DMS114 treated with DMSO at 0.1 percent for 48 hours (cell line): ENCODE results near the gene USP40.

Experiments used
- DNase-seq: peaks from one replicate; lab custom pipeline; 2025; ENCODE audit not compliant: unreplicated experiment; lab: John Stamatoyannopoulos, UW

The USP40 gene

DNA sequence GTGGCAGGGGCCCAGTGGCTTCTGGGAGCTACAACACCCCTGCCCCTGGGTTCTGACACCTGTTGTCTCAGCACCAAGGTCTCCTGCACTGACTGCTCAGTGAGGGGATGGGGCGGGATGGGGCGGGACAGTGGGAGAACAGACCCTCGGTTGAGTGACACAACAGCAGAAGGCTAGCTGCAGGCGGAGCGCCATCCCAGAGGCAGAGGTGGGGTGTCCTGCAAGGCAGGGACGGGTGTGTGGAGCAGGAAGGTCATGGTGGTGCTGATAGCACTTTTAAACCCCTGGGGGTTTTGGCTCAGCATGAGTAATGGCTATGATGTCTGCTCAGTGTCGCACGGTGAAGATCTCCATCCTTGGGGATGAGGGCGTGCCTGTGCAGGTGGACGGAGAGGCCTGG lies 107.2 kb downstream of the USP40 start:
- no peak for DNase-seq

DNA sequence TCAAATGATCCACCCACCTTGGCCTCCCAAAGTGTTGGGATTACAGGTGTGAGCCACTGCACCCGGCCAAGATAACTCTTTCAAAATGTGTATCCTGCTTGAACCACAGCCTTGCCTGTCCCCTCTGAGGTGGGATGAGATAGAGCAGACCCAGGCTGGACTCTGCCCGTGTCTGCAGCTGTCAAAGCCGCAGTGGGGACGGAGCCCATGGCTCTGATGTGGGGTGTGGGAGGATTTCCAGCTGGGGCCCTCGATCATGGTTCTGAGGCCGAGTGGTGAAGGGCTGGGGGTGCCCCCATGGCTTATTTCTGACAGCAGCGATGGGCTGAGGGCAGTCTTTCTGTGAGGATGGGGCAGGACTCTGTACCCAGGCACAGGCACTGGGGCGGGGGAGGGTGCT lies 107.8 kb downstream of the USP40 start:
- DNase-seq, result no peak

- DNase-seq, result no peak
These were observed 108.5 kb downstream of the USP40 start for GRCh38 chr2:233458031-233458610.

GRCh38 chr2:233457356-233457755 lies 109.2 kb downstream of the USP40 start:
- no peak for DNase-seq

DNA sequence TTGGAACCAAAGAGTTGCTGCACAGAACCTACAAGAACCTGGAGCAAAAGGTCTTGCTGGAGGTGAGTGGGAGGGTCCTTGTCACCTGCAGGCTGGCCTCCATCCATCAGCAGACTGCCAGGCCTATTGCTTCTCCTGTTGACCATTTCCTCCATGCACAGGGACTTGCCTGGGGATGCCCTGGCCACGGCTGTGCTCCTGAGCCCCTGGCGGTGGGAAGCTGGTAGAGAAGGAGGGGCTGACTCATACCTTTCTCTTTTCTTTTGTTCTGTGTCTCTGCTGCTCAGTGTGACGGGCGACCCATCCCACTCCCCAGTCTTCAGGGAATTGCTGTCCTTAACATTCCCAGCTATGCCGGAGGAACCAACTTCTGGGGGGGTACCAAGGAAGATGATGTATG lies 109.6 kb downstream of the USP40 start:
- DNase-seq, result no peak

GRCh38 chr2:233456111-233456510 lies 110.5 kb downstream of the USP40 start:
- no peak for DNase-seq

- no peak for DNase-seq
These were observed 111.1 kb downstream of the USP40 start for GRCh38 chr2:233455491-233455890.

- DNase-seq, result no peak
These were observed 111.6 kb downstream of the USP40 start for GRCh38 chr2:233455006-233455405.

GRCh38 chr2:233453916-233454315 lies 112.7 kb downstream of the USP40 start:
- DNase-seq, result no peak

- no peak for DNase-seq
These were observed 113.3 kb downstream of the USP40 start for GRCh38 chr2:233453111-233453915.

DNA sequence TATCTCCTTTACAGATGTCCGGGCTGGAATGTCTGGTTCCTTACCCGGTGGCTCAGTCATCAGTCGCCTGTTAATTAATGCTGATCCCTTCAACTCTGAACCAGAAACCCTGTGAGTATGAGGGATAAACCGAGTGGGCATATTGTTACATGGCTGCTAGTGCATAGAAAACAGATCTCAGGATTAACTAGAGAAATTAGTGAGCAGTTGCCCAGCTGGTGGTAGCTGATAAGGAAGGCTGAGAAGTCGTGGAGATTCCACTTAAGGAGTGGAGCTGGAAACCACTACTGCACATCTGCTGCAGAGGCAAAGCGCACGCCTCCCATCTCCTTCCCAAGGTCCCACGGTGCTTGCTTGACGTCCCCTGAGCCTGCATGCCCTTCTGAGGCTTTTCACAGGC lies 114.6 kb downstream of the USP40 start:
- no peak for DNase-seq

- DNase-seq, result no peak
These were observed 115.6 kb downstream of the USP40 start for GRCh38 chr2:233450864-233451575.

GRCh38 chr2:233449921-233450863 lies 116.4 kb downstream of the USP40 start:
- no peak for DNase-seq

GRCh38 chr2:233449081-233449901 lies 117.3 kb downstream of the USP40 start:
- DNase-seq, result peak; percentile 3

DNA sequence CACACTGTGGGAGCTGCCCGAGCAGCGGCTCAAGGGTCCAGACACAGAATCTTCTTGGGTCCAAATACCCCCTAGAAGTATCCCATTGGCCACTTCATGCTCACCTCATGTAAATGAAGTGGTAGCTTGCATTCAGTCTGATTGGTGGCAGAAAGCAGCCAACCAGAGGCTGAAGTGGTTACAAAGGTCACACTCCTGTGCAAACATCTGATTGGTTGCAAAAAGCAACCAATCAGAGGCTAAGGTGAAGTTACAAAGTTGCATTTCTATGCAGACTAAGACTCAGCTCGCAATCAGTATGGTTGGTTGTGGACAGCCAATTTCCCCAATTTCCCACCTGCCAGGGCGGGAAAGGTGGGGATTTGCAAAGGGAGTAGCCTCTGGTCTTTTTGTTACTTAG lies 118.0 kb downstream of the USP40 start:
- DNase-seq, result no peak

- peak; percentile 3 for DNase-seq
These were observed 118.4 kb downstream of the USP40 start for GRCh38 chr2:233448220-233448559.

DNA sequence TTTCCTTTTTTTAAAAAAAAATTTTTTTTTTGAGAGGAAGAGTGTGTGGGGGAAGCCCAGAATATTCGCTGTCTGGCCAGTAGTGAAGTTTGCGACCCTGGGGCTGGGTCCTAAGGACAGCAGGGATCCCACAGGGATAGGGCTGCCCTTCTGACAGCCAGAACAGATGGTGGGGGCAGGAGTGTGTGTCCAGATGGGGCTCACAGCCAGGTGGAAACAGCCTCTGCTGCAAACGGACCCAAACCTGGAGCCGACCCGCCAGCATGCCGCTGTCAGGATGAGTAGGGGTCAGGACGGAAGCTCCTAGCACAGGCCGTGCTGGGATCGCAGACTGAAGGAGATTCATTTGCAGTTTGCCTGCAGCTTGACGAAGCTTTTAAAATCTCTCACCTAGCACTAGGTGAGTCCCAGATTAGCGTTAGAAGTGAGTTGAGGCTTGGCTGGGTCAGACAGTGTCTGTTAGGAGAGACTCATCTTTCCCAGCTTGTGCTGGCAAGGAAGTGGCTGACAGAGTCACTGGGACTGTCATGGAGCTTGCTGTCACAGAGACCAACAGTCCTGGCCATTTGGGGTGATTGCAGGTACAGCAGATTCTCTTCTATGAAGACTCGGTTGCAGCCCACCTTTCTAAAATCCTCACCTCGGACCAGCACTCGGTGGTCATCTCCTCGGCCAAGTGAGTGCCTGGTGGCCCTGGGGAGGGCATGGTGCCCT lies 118.9 kb downstream of the USP40 start:
- DNase-seq, result no peak

DNA sequence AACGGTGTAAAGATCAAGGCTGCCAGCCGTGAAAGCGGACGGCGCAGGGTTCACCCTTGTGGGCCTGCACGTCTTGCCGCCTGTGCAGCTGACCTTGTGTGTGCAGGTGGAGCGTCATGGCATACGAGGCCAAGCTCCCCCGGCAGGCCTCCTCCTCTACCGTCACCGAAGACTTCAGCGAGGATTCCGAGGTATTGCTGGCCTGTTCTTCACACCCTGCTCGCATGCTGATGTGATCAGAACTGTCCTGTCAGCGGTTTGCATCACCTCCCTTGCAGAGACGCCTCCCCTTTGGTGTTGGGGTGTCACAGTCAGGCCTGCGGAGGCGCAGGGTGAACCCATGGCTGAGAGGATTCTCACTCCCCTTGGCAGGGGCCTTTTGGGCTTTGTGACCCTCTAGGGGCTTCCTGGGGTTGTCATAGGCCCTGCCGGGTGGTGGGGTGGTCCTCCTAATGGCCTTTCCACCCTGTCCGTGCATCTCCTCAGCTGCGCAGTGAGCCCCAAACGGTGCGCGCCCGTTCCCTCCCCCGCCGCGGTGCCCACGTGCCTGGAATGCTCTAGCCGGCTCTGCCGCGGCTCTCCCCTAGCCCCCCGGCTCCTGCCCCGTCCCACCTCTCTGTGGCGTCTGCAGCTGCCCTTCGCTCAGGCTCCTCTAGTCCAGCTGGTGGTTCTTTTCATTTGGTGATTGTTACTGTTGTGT lies 119.8 kb downstream of the USP40 start:
- DNase-seq, result no peak

DNA sequence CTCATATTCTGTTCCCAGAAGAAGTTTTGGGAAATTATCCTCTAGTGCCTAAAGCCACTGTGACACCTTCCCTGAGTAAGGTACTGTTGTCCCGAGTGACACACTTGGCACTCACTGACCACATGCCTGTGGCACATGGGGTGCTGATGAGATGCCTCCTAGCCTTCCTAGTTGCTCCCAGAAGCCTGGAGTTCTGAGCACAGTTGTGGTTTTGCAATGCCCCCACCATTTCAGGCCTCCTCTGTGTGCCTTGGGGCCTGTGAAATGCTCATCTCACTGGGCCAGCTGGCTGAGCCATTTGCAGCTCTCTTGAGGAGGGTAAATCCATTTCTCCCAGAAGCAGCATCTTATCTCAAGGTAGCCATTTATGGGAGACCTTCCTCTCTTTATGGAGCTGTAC lies 120.5 kb downstream of the USP40 start:
- DNase-seq, result no peak
